ENCODE results near the gene DGKG. TPM values are rescaled to one million over a fixed set of nuclear protein-coding genes. Genes with fewer than 3 reads are reported as not detected.

The DGKG gene
- total and polyA plus RNA-seq, 4 donors = 0.84 to 7.8 (median 1.7) TPM

DNA sequence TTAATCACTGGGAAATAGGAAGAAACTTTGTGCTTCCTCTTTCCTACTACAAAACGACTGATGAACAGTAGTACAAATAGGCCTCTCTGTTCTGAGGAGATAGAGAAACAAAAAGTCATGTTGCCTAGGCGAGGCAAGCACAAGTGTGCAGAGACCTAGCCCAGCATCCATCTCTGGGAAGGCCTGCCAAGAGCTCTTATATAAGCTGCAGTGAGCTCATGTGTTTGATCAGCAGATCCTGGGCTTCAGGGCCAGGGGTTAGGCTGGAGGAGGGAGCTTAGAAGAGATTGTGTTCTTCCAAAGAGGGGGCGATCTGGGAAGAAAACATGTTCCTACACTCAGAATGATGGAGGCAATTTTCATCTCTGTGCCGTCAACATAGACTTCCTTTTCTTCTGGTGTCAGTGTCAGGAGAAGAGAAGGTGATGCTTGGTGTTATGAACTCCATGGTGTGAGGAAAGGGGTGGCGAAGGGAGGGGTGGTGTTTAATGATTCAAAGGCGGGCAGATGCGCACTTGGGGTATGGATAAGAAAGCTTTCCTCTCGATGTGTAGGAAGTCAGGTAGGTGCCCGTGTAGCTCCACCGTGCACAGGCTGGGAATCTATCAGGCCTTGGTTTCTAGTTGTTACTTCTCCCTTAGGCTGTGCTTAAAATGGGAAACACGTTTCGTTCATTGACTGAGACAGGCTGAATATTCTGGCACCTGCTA, 223.6 kb downstream of the DGKG start:
- TF ChIP-seq HNF4G (IDR thresholded peaks at IDR 0.05) (no peak), EGR1 (IDR thresholded peaks at IDR 0.05; ENCODE audit: low read depth in 2 of 2) (no peak), JUND (IDR thresholded peaks at IDR 0.05) (no peak), GABPA (IDR thresholded peaks at IDR 0.05 in 1 of 2, conservative IDR thresholded peaks at IDR 0.05 in 1 of 2) (no peak), FOXA2 (IDR thresholded peaks at IDR 0.05) (no peak)
- TF ChIP-seq, protein P1, sequence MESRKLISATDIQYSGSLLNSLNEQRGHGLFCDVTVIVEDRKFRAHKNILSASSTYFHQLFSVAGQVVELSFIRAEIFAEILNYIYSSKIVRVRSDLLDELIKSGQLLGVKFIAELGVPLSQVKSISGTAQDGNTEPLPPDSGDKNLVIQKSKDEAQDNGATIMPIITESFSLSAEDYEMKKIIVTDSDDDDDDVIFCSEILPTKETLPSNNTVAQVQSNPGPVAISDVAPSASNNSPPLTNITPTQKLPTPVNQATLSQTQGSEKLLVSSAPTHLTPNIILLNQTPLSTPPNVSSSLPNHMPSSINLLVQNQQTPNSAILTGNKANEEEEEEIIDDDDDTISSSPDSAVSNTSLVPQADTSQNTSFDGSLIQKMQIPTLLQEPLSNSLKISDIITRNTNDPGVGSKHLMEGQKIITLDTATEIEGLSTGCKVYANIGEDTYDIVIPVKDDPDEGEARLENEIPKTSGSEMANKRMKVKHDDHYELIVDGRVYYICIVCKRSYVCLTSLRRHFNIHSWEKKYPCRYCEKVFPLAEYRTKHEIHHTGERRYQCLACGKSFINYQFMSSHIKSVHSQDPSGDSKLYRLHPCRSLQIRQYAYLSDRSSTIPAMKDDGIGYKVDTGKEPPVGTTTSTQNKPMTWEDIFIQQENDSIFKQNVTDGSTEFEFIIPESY (IDR thresholded peaks at IDR 0.05) = no peak
- TF ChIP-seq, protein P2, sequence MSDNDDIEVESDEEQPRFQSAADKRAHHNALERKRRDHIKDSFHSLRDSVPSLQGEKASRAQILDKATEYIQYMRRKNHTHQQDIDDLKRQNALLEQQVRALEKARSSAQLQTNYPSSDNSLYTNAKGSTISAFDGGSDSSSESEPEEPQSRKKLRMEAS (IDR thresholded peaks at IDR 0.05) = no peak
- TF ChIP-seq, protein P3, sequence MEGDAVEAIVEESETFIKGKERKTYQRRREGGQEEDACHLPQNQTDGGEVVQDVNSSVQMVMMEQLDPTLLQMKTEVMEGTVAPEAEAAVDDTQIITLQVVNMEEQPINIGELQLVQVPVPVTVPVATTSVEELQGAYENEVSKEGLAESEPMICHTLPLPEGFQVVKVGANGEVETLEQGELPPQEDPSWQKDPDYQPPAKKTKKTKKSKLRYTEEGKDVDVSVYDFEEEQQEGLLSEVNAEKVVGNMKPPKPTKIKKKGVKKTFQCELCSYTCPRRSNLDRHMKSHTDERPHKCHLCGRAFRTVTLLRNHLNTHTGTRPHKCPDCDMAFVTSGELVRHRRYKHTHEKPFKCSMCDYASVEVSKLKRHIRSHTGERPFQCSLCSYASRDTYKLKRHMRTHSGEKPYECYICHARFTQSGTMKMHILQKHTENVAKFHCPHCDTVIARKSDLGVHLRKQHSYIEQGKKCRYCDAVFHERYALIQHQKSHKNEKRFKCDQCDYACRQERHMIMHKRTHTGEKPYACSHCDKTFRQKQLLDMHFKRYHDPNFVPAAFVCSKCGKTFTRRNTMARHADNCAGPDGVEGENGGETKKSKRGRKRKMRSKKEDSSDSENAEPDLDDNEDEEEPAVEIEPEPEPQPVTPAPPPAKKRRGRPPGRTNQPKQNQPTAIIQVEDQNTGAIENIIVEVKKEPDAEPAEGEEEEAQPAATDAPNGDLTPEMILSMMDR (IDR thresholded peaks at IDR 0.05; ENCODE audit: low read depth, low read length, missing input control) = no peak
- 86% methylated on average over 12 of the region's 12 CpGs for WGBS
- H3K9ac ChIP-seq (ENCODE audit: low read depth in 1 of 2, low read length in 2 of 2) = no peak overlapping the region
- no peak overlapping the region for H3K27ac ChIP-seq (ENCODE audit: low read depth in 1 of 2, low read length in 2 of 2)
- no peaks in the 10 kb centered on the region for H3K27me3 ChIP-seq (ENCODE audit: control insufficient read depth in 4 of 4, insufficient read depth in 4 of 4, low read length in 3 of 4)
- no peaks in the 10 kb centered on the region for H3K4me1 ChIP-seq (ENCODE audit: control insufficient read depth in 4 of 4, insufficient read depth in 4 of 4, low read length in 3 of 4)
- DNase-seq (ENCODE audit: low spot score) = peak; percentile 14
- no peaks in the 10 kb centered on the region for H3K36me3 ChIP-seq (ENCODE audit: control insufficient read depth in 4 of 4, insufficient read depth in 3 of 4, low read depth in 1 of 4, low read length in 3 of 4)
- no peaks in the 10 kb centered on the region for H3K9me3 ChIP-seq (ENCODE audit: control insufficient read depth in 4 of 4, low read length in 3 of 4)
- H3K4me3 ChIP-seq (ENCODE audit: low read depth in 1 of 3, low read length in 3 of 3) = no peak overlapping the region

DNA sequence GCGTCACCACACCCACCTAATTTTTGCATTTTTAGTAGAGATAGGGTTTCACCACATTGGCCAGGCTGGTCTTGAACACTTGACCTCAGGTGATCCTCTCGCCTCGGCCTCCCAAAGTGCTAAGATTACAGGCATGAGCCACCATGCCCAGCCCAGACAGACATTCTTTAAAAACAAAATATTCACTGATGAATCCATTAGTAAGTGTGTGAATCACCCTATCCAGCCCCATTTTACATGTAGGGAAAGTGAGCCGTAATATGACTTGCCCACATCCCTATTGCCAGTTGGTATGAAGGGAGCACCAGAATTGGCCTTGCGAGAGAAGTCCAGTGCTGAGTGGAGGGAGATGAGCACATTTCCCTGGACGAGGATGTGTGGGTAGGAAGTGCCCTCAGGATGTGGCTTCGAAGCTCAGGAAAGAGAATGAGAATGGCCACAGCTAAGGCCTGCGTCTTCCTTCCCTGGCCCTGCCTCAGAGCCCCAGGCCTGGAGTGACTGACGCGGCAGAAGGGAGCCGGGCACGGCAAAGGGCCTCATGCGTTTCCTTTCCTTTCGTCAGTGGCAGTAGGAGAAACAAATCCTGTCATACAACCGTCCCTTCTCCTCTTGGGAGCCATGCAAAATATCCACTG, 224.9 kb downstream of the DGKG start:
- Histone ChIP-seq H3K4me1 (ENCODE audit: control insufficient read depth in 4 of 4, insufficient read depth in 4 of 4, low read length in 3 of 4) (no peaks in the 10 kb centered on the region), H3K27ac (ENCODE audit: low read depth in 1 of 2, low read length in 2 of 2) (no peak overlapping the region), H3K9ac (ENCODE audit: low read depth in 1 of 2, low read length in 2 of 2) (no peak overlapping the region), H3K4me3 (ENCODE audit: low read depth in 1 of 3, low read length in 3 of 3) (no peak overlapping the region), H3K36me3 (ENCODE audit: control insufficient read depth in 4 of 4, insufficient read depth in 3 of 4, low read depth in 1 of 4, low read length in 3 of 4) (no peaks in the 10 kb centered on the region), H3K27me3 (ENCODE audit: control insufficient read depth in 4 of 4, insufficient read depth in 4 of 4, low read length in 3 of 4) (no peaks in the 10 kb centered on the region), H3K9me3 (ENCODE audit: control insufficient read depth in 4 of 4, low read length in 3 of 4) (no peaks in the 10 kb centered on the region)
- no peak for DNase-seq (ENCODE audit: low spot score)
- no peak for TF ChIP-seq FOXA1 (IDR thresholded peaks at IDR 0.05)
- TF ChIP-seq, protein P4, sequence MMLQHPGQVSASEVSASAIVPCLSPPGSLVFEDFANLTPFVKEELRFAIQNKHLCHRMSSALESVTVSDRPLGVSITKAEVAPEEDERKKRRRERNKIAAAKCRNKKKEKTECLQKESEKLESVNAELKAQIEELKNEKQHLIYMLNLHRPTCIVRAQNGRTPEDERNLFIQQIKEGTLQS (IDR thresholded peaks at IDR 0.05) = no peak
- TF ChIP-seq, protein P2 (IDR thresholded peaks at IDR 0.05) = no peak
- 93% methylated on average over 15 of the region's 15 CpGs for WGBS

DNA sequence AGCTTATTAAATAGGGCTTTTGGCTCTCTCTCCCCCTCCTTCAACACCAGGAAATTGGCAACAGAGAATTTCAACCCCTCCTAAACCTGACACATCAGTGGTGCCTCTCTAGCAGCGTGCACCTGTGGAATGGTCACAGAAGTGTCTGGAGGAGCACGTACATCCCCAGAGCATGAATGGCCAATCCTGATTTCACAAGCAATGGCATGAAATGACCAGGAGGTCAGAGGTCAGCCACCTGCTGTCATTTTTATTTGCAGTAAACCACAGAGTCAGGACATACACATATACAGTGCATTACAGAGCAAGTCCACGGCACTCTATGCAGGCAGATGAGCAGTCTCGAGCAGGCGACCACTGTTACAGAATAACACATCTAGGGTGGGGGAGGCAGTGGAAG, 228.1 kb downstream of the DGKG start:
- H3K4me3 ChIP-seq (ENCODE audit: low read depth in 1 of 3, low read length in 3 of 3) = no peak overlapping the region
- no peak overlapping the region for H3K27ac ChIP-seq (ENCODE audit: low read depth in 1 of 2, low read length in 2 of 2)
- no peaks in the 10 kb centered on the region for H3K4me1 ChIP-seq (ENCODE audit: control insufficient read depth in 4 of 4, insufficient read depth in 4 of 4, low read length in 3 of 4)
- H3K27me3 ChIP-seq (ENCODE audit: control insufficient read depth in 4 of 4, insufficient read depth in 4 of 4, low read length in 3 of 4) = no peaks in the 10 kb centered on the region
- TF ChIP-seq, protein P4 (IDR thresholded peaks at IDR 0.05) = no peak
- TF ChIP-seq, protein P1 (IDR thresholded peaks at IDR 0.05) = no peak
- TF ChIP-seq TAF1 (conservative IDR thresholded peaks at IDR 0.05) (no peak), RXRA (IDR thresholded peaks at IDR 0.05) (no peak), HNF4A (conservative IDR thresholded peaks at IDR 0.05) (no peak), GABPA (IDR thresholded peaks at IDR 0.05 in 1 of 2, conservative IDR thresholded peaks at IDR 0.05 in 1 of 2) (no peak), HNF4G (IDR thresholded peaks at IDR 0.05) (no peak), FOXA2 (IDR thresholded peaks at IDR 0.05) (no peak), EGR1 (IDR thresholded peaks at IDR 0.05; ENCODE audit: low read depth in 2 of 2) (no peak), JUND (IDR thresholded peaks at IDR 0.05) (no peak), NR2F2 (IDR thresholded peaks at IDR 0.05) (no peak), SP1 (IDR thresholded peaks at IDR 0.05) (no peak)
- H3K36me3 ChIP-seq (ENCODE audit: control insufficient read depth in 4 of 4, insufficient read depth in 3 of 4, low read depth in 1 of 4, low read length in 3 of 4) = no peaks in the 10 kb centered on the region
- H3K9me3 ChIP-seq (ENCODE audit: control insufficient read depth in 4 of 4, low read length in 3 of 4) = no peaks in the 10 kb centered on the region
- DNase-seq (ENCODE audit: low spot score) = no peak
- WGBS = 85% methylated on average over 5 of the region's 5 CpGs
- no peak overlapping the region for H3K9ac ChIP-seq (ENCODE audit: low read depth in 1 of 2, low read length in 2 of 2)

All from liver (tissue), 9 donors.